ENCODE results near the gene SPTLC2. TPM values are rescaled to one million over a fixed set of nuclear protein-coding genes. Genes with fewer than 3 reads are reported as not detected.

Gene SPTLC2
- total and polyA plus RNA-seq, 2 experiments from 2014 or later: 33.6 to 34.2 TPM

- no peaks in the 10 kb centered on the region for H3K36me3 ChIP-seq (replicated peaks; ENCODE audit: insufficient read depth, low read depth)
- H2AFZ ChIP-seq: no peak overlapping the region
- H3K27ac ChIP-seq: no peak overlapping the region
- DNase-seq (ENCODE audit: low spot score): no peak
- no peak overlapping the region for H3K4me3 ChIP-seq
- no peaks in the 10 kb centered on the region for H3K9me3 ChIP-seq (ENCODE audit: low read depth)
- no peak for TF ChIP-seq EZH2 (IDR thresholded peaks at IDR 0.05; ENCODE audit: borderline replicate concordance)
- TF ChIP-seq CTCF (IDR thresholded peaks at IDR 0.05; ENCODE audit: poor library complexity): no peak
- TF ChIP-seq EZH2phosphoT487 (IDR thresholded peaks at IDR 0.05; ENCODE audit: low read depth, severe bottlenecking, unreplicated experiment): no peak
- H3K4me2 ChIP-seq: no peak overlapping the region
- H3K27me3 ChIP-seq: no peaks in the 10 kb centered on the region
- no peaks in the 10 kb centered on the region for H3K79me2 ChIP-seq
- no peaks in the 10 kb centered on the region for H3K9me2 ChIP-seq (replicated peaks; ENCODE audit: insufficient read depth)
- WGBS (ENCODE audit: low lambda C conversion rate, missing lambda C conversion rate): 84% methylated on average over 3 of the region's 3 CpGs
- no peaks in the 10 kb centered on the region for H3K4me1 ChIP-seq (ENCODE audit: insufficient read depth)
- no peaks in the 10 kb centered on the region for H4K20me1 ChIP-seq (ENCODE audit: insufficient read depth, poor library complexity, severe bottlenecking)
These were observed 93.3 kb downstream of the SPTLC2 start for GRCh38 chr14:77523109-77523508.

GRCh38 chr14:77520555-77520954, 95.9 kb downstream of the SPTLC2 start:
- no peaks in the 10 kb centered on the region for H4K20me1 ChIP-seq (ENCODE audit: insufficient read depth, poor library complexity, severe bottlenecking)
- no peak overlapping the region for H3K4me3 ChIP-seq
- H3K27ac ChIP-seq: no peak overlapping the region
- H3K9me2 ChIP-seq (replicated peaks; ENCODE audit: insufficient read depth): no peaks in the 10 kb centered on the region
- H3K4me2 ChIP-seq: no peak overlapping the region
- H3K4me1 ChIP-seq (ENCODE audit: insufficient read depth): no peaks in the 10 kb centered on the region
- no peak for DNase-seq (ENCODE audit: low spot score)
- TF ChIP-seq EZH2 (IDR thresholded peaks at IDR 0.05; ENCODE audit: borderline replicate concordance): no peak
- no peaks in the 10 kb centered on the region for H3K9me3 ChIP-seq (ENCODE audit: low read depth)
- H2AFZ ChIP-seq: no peak overlapping the region
- no peaks in the 10 kb centered on the region for H3K27me3 ChIP-seq
- 83% methylated on average over 4 of the region's 4 CpGs for WGBS (ENCODE audit: low lambda C conversion rate, missing lambda C conversion rate)
- no peaks in the 10 kb centered on the region for H3K79me2 ChIP-seq
- no peaks in the 10 kb centered on the region for H3K36me3 ChIP-seq (replicated peaks; ENCODE audit: insufficient read depth, low read depth)

GRCh38 chr14:77516126-77516525, 100.3 kb downstream of the SPTLC2 start:
- H3K27me3 ChIP-seq: no peaks in the 10 kb centered on the region
- DNase-seq (ENCODE audit: low spot score): no peak
- H3K4me2 ChIP-seq: no peak overlapping the region
- H3K4me1 ChIP-seq (ENCODE audit: insufficient read depth): no peaks in the 10 kb centered on the region
- TF ChIP-seq EZH2phosphoT487 (IDR thresholded peaks at IDR 0.05; ENCODE audit: low read depth, severe bottlenecking, unreplicated experiment) (no peak), CTCF (IDR thresholded peaks at IDR 0.05; ENCODE audit: poor library complexity) (no peak), EZH2 (IDR thresholded peaks at IDR 0.05; ENCODE audit: borderline replicate concordance) (no peak)
- no peaks in the 10 kb centered on the region for H4K20me1 ChIP-seq (ENCODE audit: insufficient read depth, poor library complexity, severe bottlenecking)
- H3K9me3 ChIP-seq (ENCODE audit: low read depth): no peaks in the 10 kb centered on the region
- no peaks in the 10 kb centered on the region for H3K36me3 ChIP-seq (replicated peaks; ENCODE audit: insufficient read depth, low read depth)
- no peak overlapping the region for H3K4me3 ChIP-seq
- no peak overlapping the region for H2AFZ ChIP-seq
- H3K27ac ChIP-seq: no peak overlapping the region
- no peaks in the 10 kb centered on the region for H3K9me2 ChIP-seq (replicated peaks; ENCODE audit: insufficient read depth)
- H3K79me2 ChIP-seq: no peaks in the 10 kb centered on the region

- Histone ChIP-seq H2AFZ (no peak overlapping the region), H3K4me2 (no peak overlapping the region), H3K27ac (no peak overlapping the region), H4K20me1 (ENCODE audit: insufficient read depth, poor library complexity, severe bottlenecking) (no peaks in the 10 kb centered on the region), H3K79me2 (no peaks in the 10 kb centered on the region), H3K9me3 (ENCODE audit: low read depth) (no peaks in the 10 kb centered on the region), H3K4me3 (no peak overlapping the region), H3K27me3 (no peaks in the 10 kb centered on the region), H3K36me3 (replicated peaks; ENCODE audit: insufficient read depth, low read depth) (no peaks in the 10 kb centered on the region), H3K4me1 (ENCODE audit: insufficient read depth) (peaks cover 4% of the 10 kb centered on the region), H3K9me2 (replicated peaks; ENCODE audit: insufficient read depth) (no peaks in the 10 kb centered on the region)
- WGBS (ENCODE audit: low lambda C conversion rate, missing lambda C conversion rate): 94% methylated on average over 8 of the region's 8 CpGs
- TF ChIP-seq EZH2 (IDR thresholded peaks at IDR 0.05; ENCODE audit: borderline replicate concordance) (no peak), CTCF (IDR thresholded peaks at IDR 0.05; ENCODE audit: poor library complexity) (no peak)
- no peak for DNase-seq (ENCODE audit: low spot score)
These were observed 104.8 kb downstream of the SPTLC2 start for GRCh38 chr14:77511486-77512162.
